ENCODE results near the gene PIK3R5. TPM values are rescaled to one million over a fixed set of nuclear protein-coding genes. Genes with fewer than 3 reads are reported as not detected.

The PIK3R5 gene
- total RNA-seq, 4 donors from 2014 or later, result 0.63 to 5.9 (median 2.9) TPM

GRCh38 chr17:9003355-9004131 is 38.0 kb upstream of the PIK3R5 start:
- ATAC-seq, result no peak
- intact Hi-C loops (cut with DNase I; ENCODE audit: low total_unique reads), result no loop called here

GRCh38 chr17:9002606-9003354 is 37.3 kb upstream of the PIK3R5 start:
- H3K36me3 ChIP-seq, result no peaks in the 10 kb centered on the region
- peaks cover 19 to 28% (median 25%) of the 10 kb centered on the region in 3 donors for H3K27me3 ChIP-seq
- no peak for DNase-seq
- no peaks in the 10 kb centered on the region for H3K4me1 ChIP-seq
- intact Hi-C loops (cut with DNase I; ENCODE audit: low total_unique reads), result no loop called here
- H3K4me3 ChIP-seq, result peak overlapping the region in 3 of 4 donors; percentile 36 to 46 (median 39)
- no peak overlapping the region for H3K27ac ChIP-seq
- ATAC-seq, result no peak
- in situ Hi-C loops (cut with MboI; ENCODE audit: low sequenced_read_pairs in 4 of 4), result no loop called here
- H3K9me3 ChIP-seq, result no peaks in the 10 kb centered on the region
- TF ChIP-seq CTCF (IDR thresholded peaks at IDR 0.05 in 4 of 5, conservative IDR thresholded peaks at IDR 0.05 in 1 of 5) (no peak), POLR2A (IDR thresholded peaks at IDR 0.05) (no peak)

More at GRCh38 chr17:9003355-9004131, 38.0 kb upstream of the PIK3R5 start:
- in situ Hi-C loops (cut with MboI; ENCODE audit: low sequenced_read_pairs in 4 of 4), result no loop called here
- no peak for DNase-seq
- Histone ChIP-seq H3K4me3 (peak overlapping the region; percentile 27 to 46 (median 38)), H3K27ac (no peak overlapping the region), H3K4me1 (no peaks in the 10 kb centered on the region), H3K27me3 (peaks cover 22 to 30% (median 25%) of the 10 kb centered on the region in 3 donors), H3K36me3 (no peaks in the 10 kb centered on the region), H3K9me3 (no peaks in the 10 kb centered on the region)
- no peak for TF ChIP-seq CTCF (IDR thresholded peaks at IDR 0.05 in 4 of 5, conservative IDR thresholded peaks at IDR 0.05 in 1 of 5)
- no peak for TF ChIP-seq POLR2A (IDR thresholded peaks at IDR 0.05)

- Histone ChIP-seq H3K27ac (no peak overlapping the region), H3K4me3 (no peak overlapping the region), H3K9me3 (no peaks in the 10 kb centered on the region), H3K27me3 (peaks cover 18 to 28% (median 25%) of the 10 kb centered on the region in 3 donors), H3K4me1 (no peaks in the 10 kb centered on the region), H3K36me3 (no peaks in the 10 kb centered on the region)
- ATAC-seq (no peak), DNase-seq (no peak)
- in situ Hi-C loops (cut with MboI; ENCODE audit: low sequenced_read_pairs in 4 of 4) (no loop called here), intact Hi-C loops (cut with DNase I; ENCODE audit: low total_unique reads) (no loop called here)
- TF ChIP-seq CTCF (IDR thresholded peaks at IDR 0.05 in 4 of 5, conservative IDR thresholded peaks at IDR 0.05 in 1 of 5), result no peak
- no peak for TF ChIP-seq POLR2A (IDR thresholded peaks at IDR 0.05)
Measured at GRCh38 chr17:9002227-9002605, 36.7 kb upstream of the PIK3R5 start.

- Histone ChIP-seq H3K36me3 (no peaks in the 10 kb centered on the region), H3K27me3 (peaks cover 18 to 28% (median 25%) of the 10 kb centered on the region in 3 donors), H3K9me3 (no peaks in the 10 kb centered on the region), H3K4me3 (no peak overlapping the region), H3K4me1 (no peaks in the 10 kb centered on the region), H3K27ac (no peak overlapping the region)
- intact Hi-C loops (cut with DNase I; ENCODE audit: low total_unique reads) (no loop called here), in situ Hi-C loops (cut with MboI; ENCODE audit: low sequenced_read_pairs in 4 of 4) (no loop called here)
- TF ChIP-seq CTCF (IDR thresholded peaks at IDR 0.05 in 4 of 5, conservative IDR thresholded peaks at IDR 0.05 in 1 of 5) (no peak), POLR2A (IDR thresholded peaks at IDR 0.05) (no peak)
- ATAC-seq (no peak), DNase-seq (no peak)
Measured at GRCh38 chr17:9001559-9001958, 36.1 kb upstream of the PIK3R5 start.
